Uterus (tissue), 4 donors: ENCODE results near the gene POLR3K. TPM values are rescaled to one million over a fixed set of nuclear protein-coding genes. Genes with fewer than 3 reads are reported as not detected.
"Not testable (repeated sequence)": the region's sequence is repeated elsewhere in the genome, so short reads cannot be mapped to it uniquely, and the experiment has no call there.

ENCODE experiments used
- DNase-seq, 2 donors: peaks; one replicate each; pipeline ENCODE4 v3.0.0-alpha.2; 2019 to 2020
- H3K27ac ChIP-seq, 2 donors: fragments of 200-600 bp; sonication (generic); 1 replicate in 1 of 2; 2 replicates in 1 of 2; pipeline ENCODE4 v1.5.1; 2016 to 2018
- H3K27me3 ChIP-seq, 2 donors: fragments of 200-600 bp; sonication (generic); one replicate each; pipeline ENCODE4 v1.5.1; 2018 to 2019; ENCODE audit warnings: control low read depth in 1 of 2
- H3K36me3 ChIP-seq, 2 donors: fragments of 200-600 bp; sonication (generic); one replicate each; pipeline ENCODE4 v1.5.1; 2019; ENCODE audit warnings: control low read depth in 1 of 2
- H3K4me1 ChIP-seq, 2 donors: fragments of 200-600 bp; sonication (generic); one replicate each; pipeline ENCODE4 v1.5.1; 2018 to 2019; ENCODE audit warnings: control low read depth in 1 of 2
- H3K4me3 ChIP-seq, 2 donors: fragments of 200-600 bp; sonication (generic); 1 replicate in 1 of 2; 2 replicates in 1 of 2; pipeline ENCODE4 v1.5.1; 2018 to 2019; ENCODE audit warnings: mild to moderate bottlenecking in 1 of 2
- H3K9me3 ChIP-seq, 2 donors: fragments of 200-600 bp; sonication (generic); one replicate each; pipeline ENCODE4 v1.5.1; 2019; ENCODE audit warnings: control low read depth in 1 of 2
- CTCF ChIP-seq, 4 experiments: fragments of 200-600 bp in 2 of 4; fragments of 450-650 bp in 2 of 4; sonication (generic) in 2 of 4; IDR thresholded peaks; one replicate each; pipeline ENCODE4 v1.5.1; 2016 to 2019; ENCODE audit warnings: antibody characterized with exemption in 4 of 4, mild to moderate bottlenecking in 2 of 4, moderate library complexity in 1 of 4
- POLR2A ChIP-seq, 2 donors: fragments of 450-650 bp; IDR thresholded peaks; one replicate each; pipeline ENCODE4 v1.6.1; 2016; ENCODE audit warnings: antibody characterized with exemption in 2 of 2, mild to moderate bottlenecking in 1 of 2, moderate library complexity in 1 of 2
- intact Hi-C: fragments of 100-400 bp; cut with DNase I; formaldehyde crosslinking; loops from one replicate; pipeline ENCODE4 v1.15.1; 2023; ENCODE audit warnings: low total_unique reads
- total RNA-seq, 4 donors: library from RNA; depleted of rRNA in 3 of 4; stranded (reverse); fragments of >200 nt in 3 of 4; gene quantifications; one replicate each; pipeline versions ENCODE4 v1.1.0 to v1.2.4, GENCODE V29; 2014 to 2023
- donor health status: DM: yes; HTN: yes; CAD: no.

The POLR3K gene
- total RNA-seq, 4 donors from 2014 or later, result 0.51 to 12.3 (median 4.0) TPM

GRCh38 chr16:36336-36984, 16.9 kb downstream of the POLR3K start:
- TF ChIP-seq POLR2A (IDR thresholded peaks at IDR 0.05) (no peak), CTCF (IDR thresholded peaks at IDR 0.05) (no peak)
- H3K36me3 ChIP-seq, result no peaks in the 10 kb centered on the region
- H3K27ac ChIP-seq, result no peak overlapping the region
- no peaks in the 10 kb centered on the region for H3K9me3 ChIP-seq
- no peaks in the 10 kb centered on the region for H3K27me3 ChIP-seq
- intact Hi-C loops, result no loop called here
- no peak for DNase-seq
- H3K4me1 ChIP-seq, result no peaks in the 10 kb centered on the region
- no peak overlapping the region for H3K4me3 ChIP-seq

GRCh38 chr16:35678-36305, 17.6 kb downstream of the POLR3K start:
- no peak overlapping the region for H3K27ac ChIP-seq
- H3K36me3 ChIP-seq, result no peaks in the 10 kb centered on the region
- H3K4me3 ChIP-seq, result no peak overlapping the region
- no peaks in the 10 kb centered on the region for H3K27me3 ChIP-seq
- H3K9me3 ChIP-seq, result no peaks in the 10 kb centered on the region
- no peak for DNase-seq
- no peaks in the 10 kb centered on the region for H3K4me1 ChIP-seq
- intact Hi-C loops, result no loop called here
- TF ChIP-seq CTCF (IDR thresholded peaks at IDR 0.05) (no peak), POLR2A (IDR thresholded peaks at IDR 0.05) (no peak)

DNA sequence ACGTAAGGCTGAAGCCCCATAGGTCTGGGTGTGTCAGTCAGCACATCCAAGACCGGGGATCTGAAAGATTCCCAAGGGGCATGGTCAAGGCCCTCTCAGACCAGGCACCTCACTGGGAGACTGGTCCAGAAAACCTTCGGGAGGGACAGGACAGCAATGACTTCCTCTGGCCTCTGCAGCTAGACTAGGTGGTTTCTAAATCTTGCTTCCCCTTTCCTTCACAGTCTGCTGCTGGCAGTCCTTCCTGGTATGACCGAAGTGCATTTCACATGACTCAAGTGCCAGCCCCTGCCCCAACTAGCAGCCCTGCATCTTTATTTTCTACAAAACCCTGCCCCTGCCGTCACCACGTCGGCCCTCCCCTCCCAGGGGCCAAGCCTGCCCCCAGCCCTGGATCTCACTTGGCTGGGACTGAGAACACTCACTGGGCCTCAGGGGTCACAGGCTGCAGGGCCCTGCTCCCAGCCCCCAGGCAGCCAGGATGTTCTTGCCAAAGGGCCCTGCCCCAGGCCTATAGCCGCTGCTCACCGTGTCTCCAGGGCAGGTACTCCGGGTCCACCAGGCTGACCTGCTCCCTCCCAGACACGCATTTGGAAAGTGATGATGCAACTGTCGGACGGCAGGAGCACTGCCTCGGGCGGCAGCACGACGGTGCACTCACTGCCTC, 18.3 kb downstream of the POLR3K start:
- no peak for DNase-seq
- Histone ChIP-seq H3K27me3 (no peaks in the 10 kb centered on the region), H3K36me3 (no peaks in the 10 kb centered on the region), H3K4me1 (no peaks in the 10 kb centered on the region), H3K27ac (no peak overlapping the region), H3K9me3 (no peaks in the 10 kb centered on the region), H3K4me3 (no peak overlapping the region)
- intact Hi-C loops, result no loop called here
- no peak for TF ChIP-seq CTCF (IDR thresholded peaks at IDR 0.05)

DNA sequence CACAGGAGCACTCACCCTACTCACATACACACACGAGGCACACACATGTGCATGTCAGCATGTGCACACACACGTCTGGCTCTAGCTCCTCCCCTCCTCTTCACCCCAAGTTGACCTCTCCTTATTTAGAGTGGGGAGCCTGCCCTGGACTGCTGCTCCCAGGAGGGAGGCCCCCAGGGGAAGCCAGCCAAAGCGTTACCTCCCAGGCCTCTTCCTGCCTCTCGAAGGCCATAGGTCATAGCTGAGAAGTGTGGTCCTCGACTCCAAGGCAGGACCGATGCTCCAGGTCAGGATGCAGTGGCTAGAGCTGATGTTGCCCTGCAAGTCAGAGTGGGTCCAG, 18.8 kb downstream of the POLR3K start:
- H3K4me1 ChIP-seq, result no peaks in the 10 kb centered on the region
- TF ChIP-seq CTCF (IDR thresholded peaks at IDR 0.05) (no peak), POLR2A (IDR thresholded peaks at IDR 0.05) (no peak)
- no peak overlapping the region for H3K27ac ChIP-seq
- no peaks in the 10 kb centered on the region for H3K9me3 ChIP-seq
- H3K36me3 ChIP-seq, result no peaks in the 10 kb centered on the region
- no peak overlapping the region for H3K4me3 ChIP-seq
- DNase-seq, result no peak
- no peaks in the 10 kb centered on the region for H3K27me3 ChIP-seq
- intact Hi-C loops, result no loop called here

DNA sequence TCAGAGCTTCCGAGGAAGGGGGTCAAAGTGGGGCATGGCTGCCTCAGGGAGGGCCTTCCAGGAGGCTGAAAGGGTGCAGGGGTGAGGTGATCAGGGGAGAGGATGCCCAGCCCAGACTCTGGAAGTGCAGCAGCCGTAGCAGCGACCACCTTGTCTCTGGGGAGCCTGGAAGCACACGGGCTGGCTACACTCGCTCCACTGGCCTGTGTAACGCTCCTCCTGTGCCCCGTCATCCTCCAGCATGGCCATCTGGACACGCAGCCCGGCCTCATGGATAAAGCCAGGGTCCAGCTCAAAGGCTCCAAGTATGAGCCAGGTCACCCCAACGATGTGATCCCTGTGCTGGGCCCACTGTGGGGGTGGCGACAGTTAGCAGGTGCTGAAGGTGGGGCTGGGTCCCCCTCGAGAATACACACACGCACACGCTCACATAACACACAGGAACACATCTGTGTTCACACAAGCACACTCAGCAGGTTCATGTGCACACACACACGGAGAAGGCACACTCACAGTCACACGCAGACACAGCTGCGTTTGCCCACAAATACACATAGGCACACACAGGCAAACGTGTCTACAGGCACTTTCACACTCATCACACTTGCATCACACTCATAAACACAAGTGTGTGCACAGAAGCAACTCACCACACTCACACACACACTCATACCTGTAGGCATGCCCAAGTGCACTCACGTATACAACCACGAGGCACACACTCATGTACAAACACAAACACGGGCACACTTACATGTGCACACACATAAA, 19.3 kb downstream of the POLR3K start:
- no peaks in the 10 kb centered on the region for H3K36me3 ChIP-seq
- no peaks in the 10 kb centered on the region for H3K4me1 ChIP-seq
- no peaks in the 10 kb centered on the region for H3K9me3 ChIP-seq
- intact Hi-C loops, result no loop called here
- H3K4me3 ChIP-seq, result no peak overlapping the region
- H3K27ac ChIP-seq, result no peak overlapping the region
- no peak for TF ChIP-seq CTCF (IDR thresholded peaks at IDR 0.05)
- no peak for TF ChIP-seq POLR2A (IDR thresholded peaks at IDR 0.05)
- H3K27me3 ChIP-seq, result no peaks in the 10 kb centered on the region
- no peak for DNase-seq

DNA sequence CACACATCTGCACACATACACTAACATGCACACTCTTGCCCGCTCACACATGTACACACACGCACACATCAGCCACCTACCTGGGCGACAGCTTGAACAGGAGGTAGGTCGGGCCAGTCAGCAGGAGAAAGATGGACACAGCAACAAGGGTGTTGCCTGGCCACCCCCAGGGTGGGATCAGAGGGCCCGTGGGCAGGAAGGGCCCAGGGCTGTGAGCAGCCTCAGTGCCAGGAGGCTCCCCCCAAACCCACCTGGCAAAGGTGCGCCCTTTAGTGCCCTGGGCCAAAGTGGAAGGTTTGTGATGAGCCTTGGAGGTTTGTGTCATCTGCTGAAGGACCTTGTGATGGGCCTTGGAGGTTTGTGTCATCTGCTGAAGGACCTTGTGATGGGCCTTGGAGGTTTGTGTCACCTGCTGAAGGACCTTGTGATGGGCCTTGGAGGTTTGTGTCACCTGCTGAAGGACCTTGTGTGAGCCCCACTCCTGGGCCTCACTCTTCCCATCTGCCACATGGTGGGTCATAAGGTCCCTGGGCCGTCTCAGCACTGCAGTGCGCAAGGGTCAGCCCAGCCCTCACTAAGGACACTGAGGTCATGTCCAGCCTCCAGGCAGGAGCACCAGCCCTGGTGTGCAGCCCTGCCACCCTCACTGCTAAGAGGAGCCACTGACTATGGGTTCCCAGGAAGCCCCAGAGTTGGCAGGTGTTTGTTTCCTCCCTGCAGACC, 20.1 kb downstream of the POLR3K start:
- DNase-seq, H3K4me3 ChIP-seq, H3K4me1 ChIP-seq, H3K27me3 ChIP-seq, H3K9me3 ChIP-seq, H3K27ac ChIP-seq, H3K36me3 ChIP-seq, intact Hi-C loops: not testable (repeated sequence)

- H3K4me3 ChIP-seq, intact Hi-C loops, H3K27me3 ChIP-seq, DNase-seq, H3K9me3 ChIP-seq, H3K27ac ChIP-seq, H3K4me1 ChIP-seq, H3K36me3 ChIP-seq: not testable (repeated sequence)
These were observed 22.8 kb downstream of the POLR3K start for GRCh38 chr16:30627-31026.
